Measurements from ENCODE around the gene KPNA1. TPM values are rescaled to one million over a fixed set of nuclear protein-coding genes. Genes with fewer than 3 reads are reported as not detected.

The KPNA1 gene
- 27.1 and 27.2 TPM in 2 replicates for total RNA-seq

DNA sequence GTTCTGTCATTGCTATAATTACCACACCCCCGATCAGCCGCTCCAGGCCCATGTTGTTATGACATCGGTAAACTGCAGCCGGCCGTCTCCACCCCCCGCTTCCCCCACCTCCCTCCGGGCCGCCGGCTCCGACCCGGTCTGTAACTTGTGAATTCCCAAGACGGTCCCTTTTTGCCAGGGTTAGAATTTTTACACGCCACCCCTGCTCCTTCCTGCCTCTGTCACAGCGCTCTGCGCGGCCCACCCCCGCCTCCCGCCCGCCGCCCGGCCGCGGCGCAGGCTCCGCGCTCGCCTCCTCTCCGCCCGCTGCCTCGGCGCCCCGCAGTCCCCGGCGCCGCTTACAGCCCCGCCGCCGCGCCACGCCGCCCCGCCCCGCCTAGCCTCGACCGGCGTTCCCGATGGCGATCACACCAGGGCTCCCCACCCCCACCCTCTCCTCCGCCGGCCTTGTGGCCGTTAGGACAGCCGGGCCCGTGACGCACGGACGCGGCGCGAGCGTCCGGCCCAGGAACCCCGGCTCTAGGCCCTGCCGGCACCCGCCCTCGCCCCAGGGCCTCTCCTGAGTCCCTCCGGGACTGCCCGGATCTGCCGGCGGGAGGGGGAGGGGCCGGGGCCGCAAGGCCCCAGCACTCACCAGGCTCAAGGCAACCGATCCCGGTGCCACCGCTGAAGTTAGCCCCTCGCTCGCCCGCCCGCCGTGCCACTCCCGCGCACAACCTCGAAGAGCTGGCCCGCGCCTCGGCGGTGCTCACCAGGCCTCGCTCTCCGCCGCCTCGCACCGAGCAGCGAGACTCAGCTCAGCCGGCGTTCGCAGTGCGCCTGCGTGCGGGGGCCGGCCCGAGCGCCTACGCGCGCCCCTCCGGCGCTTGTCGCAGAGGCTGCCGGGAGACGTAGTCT lies at the start of gene KPNA1:
TSS of gene KPNA1 (minus strand) at position 817 of the 897 bp plus-strand sequence. CDS start 18,374 bp downstream, outside the sequence.

DNA sequence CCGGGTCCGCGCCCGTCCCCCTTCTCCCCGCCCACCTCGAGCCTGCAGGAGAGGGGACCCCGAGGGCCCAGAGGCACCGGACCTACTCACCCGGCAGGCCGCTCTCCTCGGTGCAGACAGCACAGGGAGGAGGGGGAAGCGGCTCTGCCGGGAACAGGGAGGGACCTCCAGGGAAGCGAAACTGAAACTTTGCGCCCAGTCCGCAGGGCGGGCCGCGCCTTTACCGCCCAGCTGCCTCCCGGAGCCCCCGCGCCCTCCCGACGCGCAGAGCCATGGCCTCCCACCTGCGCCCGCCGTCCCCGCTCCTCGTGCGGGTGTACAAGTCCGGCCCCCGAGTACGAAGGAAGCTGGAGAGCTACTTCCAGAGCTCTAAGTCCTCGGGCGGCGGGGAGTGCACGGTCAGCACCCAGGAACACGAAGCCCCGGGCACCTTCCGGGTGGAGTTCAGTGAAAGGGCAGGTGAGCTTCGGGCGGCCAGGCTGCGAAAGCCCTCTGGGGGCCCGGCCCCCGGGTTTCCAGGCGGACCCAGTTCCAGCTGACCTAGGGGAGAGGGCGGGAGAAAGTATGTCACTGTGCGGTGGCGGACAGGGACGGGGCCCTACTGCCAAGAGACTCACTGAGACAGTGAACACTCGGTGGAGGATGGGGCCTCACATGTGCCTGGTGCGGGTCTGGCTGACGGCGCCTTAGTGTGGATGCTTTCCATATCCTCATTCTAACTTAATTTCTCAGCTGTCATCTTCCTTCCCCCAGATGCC lies 49.6 kb upstream of the KPNA1 start, which contains the start of the genes DTX3L and PARP9:
TSS of gene DTX3L (plus strand) at position 184 of the 758 bp plus-strand sequence. CDS start at position 273, 89 bp downstream.
TSS of gene PARP9 (minus strand) at position 146 of the 758 bp plus-strand sequence. CDS start 4,680 bp downstream, outside the sequence.

DNA sequence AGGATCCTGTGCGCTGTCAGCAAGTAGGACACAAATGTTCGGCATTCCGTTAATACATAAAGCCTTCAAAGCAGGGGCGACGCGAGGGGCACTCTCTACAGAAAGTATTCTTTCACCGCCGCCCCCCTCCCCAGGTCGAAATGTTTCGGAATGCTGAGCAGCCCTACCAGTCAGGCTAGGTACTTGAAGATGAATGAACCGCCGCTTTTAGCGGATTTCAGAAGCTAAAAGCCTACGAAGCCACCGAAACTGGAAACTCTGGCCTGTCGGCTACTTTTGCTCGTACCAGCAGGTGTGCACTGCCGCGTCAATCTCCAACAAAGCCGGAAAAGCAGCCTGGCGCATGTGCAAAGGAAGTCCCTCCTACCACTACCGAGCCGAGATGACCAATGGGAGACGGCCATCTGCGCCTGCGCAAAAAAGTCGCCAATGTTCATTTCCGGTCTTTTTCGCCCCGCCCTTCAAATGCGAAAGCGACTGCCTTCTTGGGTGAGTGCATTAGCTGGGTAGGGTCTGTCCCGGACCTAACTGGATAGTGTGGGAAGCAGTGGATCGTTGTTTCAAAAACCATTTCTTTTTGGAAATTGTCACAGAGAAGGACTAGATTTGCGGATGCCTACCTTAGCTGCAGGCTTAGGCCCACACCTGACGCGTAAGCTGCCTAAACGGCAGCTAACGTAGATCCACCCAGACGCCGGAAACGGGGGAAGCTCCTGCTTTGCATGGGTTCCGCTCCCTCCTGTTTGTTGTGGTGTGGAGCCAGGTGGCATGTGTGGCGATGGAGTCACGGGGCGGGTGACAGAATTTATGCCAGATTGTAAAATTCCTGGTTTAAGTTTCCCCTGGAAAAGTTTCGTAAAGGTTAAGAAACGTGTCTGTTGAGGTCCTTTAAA lies 98.7 kb downstream of the KPNA1 start, which contains the start of gene WDR5B:
TSS of gene WDR5B (minus strand) at position 301 of the 893 bp plus-strand sequence. CDS start 534 bp downstream, outside the sequence.

DNA sequence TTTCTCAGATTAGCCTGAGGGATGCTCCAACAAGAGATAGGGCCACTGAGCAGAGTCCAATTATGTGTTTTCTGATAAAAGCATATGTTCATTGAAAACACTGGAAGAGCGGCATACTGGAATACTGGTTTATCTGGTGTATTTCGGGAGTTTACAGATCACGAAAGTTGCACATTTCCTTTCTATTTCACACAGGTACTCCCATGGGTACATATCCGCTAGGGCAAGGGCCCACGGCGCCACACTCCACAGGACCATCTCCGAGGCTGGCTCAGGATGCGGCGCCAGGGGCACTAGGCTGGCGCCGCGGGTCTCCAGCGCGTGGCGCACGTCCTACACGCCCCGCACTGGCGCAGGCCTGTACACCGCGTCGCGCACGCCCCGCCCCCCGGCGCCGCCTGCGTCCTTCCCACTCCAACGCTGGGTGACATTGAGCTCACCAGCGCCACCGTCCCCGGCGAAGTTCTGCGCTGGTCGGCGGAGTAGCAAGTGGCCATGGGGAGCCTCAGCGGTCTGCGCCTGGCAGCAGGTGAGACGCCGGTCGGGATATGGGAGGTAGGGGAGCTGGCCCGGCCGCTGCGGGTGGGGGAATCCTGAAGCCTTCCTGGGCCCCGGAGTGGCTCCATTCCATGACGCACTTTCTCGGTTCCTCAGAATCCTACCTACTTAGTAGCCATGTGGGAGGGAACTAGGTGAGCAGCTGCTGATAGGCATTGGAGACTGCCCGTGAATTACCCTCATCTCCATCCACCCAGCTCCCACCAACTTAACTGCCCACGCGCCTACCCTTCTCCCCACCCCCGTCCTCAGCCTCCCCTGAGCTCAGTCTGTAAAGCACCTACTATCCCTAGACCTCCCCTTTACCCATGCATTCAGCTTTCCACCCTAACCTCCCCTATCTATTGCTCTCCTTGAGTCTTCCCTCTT lies 130.7 kb downstream of the KPNA1 start, which contains the start of gene FAM162A:
TSS of gene FAM162A (plus strand) at position 412 of the 927 bp plus-strand sequence. CDS start at position 496, 84 bp downstream.

DNA sequence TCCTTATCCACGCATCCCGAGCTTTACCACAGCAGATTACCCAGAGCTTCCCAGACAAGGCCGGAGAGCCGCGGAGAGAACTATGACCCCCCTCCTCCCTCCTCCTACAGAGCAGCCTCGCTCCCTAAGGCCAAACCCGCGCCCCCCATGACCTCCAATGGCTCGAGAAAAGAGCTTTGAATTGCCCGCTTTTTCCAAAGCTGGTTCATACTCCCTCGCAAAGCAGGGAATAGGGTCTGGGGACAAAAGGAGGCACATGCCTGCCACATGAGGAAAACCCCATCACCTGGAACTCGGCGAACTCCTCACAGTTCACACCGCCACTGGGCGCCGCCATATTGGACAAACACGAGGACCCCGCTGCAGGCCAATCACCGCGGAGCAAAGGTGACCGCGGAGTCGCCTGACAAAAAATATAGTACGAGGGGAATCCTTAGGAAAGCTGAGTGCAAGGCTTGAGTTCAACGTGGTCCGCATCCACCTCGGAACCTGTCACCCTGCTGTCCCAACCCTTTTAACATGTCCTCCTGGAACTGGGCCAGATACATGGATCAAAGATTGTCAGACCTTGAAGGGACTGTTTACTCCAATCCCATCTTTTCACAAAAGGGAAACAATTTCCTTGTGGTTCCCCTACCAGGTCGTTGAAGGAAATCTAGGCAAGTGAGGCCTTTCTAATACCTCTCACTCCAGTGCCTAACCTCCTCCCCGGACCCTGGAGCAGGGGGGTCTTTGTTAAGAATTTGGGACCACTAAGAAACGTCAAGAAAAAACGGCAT lies 131.7 kb downstream of the KPNA1 start, which contains the start of gene MIX23:
TSS of gene MIX23 (minus strand) at position 344 of the 779 bp plus-strand sequence. CDS start at position 337, 7 bp downstream.

Other genes starting within 250 kb of the KPNA1 start
- gene CSTA, start 189.7 kb downstream of the KPNA1 start, total RNA-seq, result 0.88 and 2.1 TPM in 2 replicates
- 22.8 and 26.2 TPM in 2 replicates for gene MIX23, start 131.7 kb downstream of the KPNA1 start, total RNA-seq
- 23.4 and 70.7 TPM in 2 replicates for gene FAM162A, start 130.8 kb downstream of the KPNA1 start, total RNA-seq
- gene WDR5B, start 98.9 kb downstream of the KPNA1 start, total RNA-seq, result 3.5 and 7.2 TPM in 2 replicates
- 14.5 and 16.5 TPM in 2 replicates for gene PARP9, start 49.4 kb upstream of the KPNA1 start, total RNA-seq
- gene DTX3L, start 49.4 kb upstream of the KPNA1 start, total RNA-seq, result 17.5 and 19.3 TPM in 2 replicates
- under 0.01 TPM in 1 of 2 replicates, not detected in the other for gene PARP15, start 62.7 kb upstream of the KPNA1 start, total RNA-seq
- gene PARP14, start 165.9 kb upstream of the KPNA1 start, total RNA-seq, result 24.0 and 30.3 TPM in 2 replicates